NCI-H345 (cell line): Measurements from ENCODE around the gene DDX27.
"Not testable (repeated sequence)": the region's sequence is repeated elsewhere in the genome, so short reads cannot be mapped to it uniquely, and the experiment has no call there.

ENCODE experiments used
- DNase-seq: peaks from one replicate; lab custom pipeline; 2025; lab: John Stamatoyannopoulos, UW

DDX27 gene

DNA sequence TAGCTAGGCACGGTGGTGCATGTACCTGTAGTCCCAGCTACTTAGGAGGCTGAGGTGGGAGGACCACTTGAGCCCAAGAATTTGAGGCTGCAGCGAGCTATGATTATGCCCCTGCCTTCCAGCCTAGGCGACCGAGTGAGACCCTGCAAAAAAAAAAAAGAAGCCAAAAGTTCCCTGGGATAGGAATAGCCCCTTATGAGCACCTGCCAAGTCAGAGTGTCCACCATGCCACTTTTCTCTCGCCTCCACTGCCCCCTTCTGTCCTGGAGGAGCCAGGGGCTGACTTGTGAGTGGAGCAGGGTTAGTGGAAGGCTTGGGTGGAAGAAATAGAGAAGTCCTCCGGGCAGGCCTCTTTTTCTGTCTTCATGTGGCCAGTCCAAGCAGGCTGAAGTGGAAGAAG is 12.1 kb upstream of the DDX27 start:
- no peak for DNase-seq

DNA sequence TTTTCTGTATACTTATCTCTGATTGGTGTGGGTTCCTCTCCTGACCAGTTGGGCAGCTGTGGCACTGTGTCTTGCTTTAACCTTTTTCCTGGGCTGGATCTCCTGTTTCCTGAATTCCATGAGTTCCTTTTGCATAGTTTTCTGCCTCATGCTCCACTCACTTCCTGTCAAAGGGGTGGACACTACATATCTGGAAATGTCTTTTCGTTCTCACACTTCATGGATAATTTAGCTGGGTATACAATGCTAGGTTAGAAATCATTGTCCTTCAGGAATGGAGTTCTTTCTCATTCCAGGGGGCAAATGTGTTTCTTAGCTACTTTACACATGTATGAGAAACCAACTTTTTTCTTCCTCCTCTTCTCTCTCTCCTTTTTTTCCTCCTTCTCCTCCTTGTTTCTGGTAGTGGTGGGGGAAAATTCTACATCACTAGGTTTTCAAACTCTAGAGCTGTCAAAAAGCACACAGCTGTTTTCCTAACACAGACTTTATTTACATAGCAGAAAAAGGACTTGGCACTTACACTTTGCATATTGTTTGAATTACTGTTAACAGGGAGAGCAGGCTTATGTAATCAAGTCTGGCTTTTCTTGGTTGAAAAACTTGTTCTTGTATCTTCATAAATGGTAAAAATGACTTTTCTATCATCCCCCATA is 9.0 kb upstream of the DDX27 start:
- no peak for DNase-seq

DNA sequence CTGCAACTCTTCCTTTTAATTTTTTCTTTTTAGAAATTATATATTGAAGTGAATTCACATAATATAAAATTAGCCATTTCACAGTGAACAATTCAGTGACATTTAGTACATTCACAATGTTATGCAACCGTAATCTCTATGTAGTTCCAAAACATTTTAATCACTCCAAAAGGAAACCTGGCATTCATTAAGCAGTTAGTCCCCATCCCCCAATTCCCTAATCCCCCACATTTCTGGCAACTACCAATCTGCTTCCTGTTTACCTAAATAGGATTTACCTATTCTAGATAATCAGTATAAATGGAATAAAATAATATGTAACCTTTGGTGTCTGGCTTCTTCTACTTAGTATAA is 8.5 kb upstream of the DDX27 start:
- DNase-seq = no peak

DNA sequence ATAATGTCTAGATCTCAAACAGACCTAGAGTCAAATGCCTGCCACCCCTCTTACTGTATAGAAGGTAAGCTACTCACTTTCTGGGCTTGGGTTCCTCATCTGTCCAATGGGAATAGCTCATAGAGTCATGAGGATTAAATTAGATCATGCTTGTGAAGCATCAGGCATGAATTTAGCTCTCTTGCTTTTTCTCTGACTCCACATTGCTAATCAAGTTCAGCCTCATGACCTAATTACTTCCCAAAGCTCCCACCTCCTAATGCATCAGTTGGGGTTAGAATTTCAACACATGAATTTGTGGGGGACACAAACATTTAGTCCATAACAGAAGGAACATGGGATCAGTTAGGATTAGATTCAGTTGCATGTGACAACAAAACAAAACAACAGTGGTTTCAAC is 4.6 kb upstream of the DDX27 start:
- DNase-seq = no peak

DNA sequence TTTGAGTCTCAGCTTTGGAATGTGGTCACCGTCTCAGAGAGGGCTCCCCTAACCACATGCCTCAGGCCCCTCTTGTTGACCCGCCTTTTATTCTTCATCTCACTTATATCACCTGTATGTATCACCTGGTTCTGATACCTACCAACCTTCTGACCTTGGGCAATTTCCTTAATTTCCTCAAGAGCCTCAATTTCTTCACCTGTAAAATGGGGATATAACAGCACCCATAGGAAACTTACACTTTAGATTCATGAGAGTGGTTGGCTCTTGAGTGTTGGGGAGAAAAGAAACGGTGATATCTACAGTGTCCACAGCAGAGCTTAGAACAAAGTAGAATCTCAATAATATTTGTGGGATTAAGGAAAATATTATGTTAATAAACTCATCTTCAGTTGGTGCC is 4.0 kb upstream of the DDX27 start:
- DNase-seq = no peak

DNA sequence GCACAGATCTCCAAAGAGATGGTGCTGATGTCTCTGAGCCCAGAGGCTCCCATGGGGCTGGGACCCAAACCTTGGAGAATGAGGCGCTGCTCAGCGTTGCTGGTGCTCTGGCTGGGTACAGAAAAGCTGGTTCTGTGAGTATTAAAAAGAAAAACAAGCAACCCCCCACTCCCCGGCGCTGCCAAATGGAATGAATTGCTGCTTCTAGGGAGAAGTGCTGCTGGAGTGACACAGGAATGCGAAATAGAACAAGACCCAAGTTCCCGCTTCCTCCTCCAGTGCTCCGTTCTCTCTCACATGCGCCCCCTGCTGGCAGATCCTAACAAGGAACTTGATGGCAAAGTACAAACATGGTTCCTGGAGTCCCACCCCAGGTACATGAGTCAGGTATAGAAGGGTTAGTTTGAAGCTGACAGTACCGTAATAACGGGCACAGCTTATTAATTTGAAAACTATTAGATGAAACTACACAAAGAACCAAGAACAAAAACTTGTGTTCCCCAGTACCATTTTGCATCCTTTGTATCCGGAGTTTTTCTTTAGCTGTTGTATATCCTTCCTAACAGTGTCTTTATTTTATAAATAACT is 2.1 kb upstream of the DDX27 start:
- peak; percentile 86 for DNase-seq

DNA sequence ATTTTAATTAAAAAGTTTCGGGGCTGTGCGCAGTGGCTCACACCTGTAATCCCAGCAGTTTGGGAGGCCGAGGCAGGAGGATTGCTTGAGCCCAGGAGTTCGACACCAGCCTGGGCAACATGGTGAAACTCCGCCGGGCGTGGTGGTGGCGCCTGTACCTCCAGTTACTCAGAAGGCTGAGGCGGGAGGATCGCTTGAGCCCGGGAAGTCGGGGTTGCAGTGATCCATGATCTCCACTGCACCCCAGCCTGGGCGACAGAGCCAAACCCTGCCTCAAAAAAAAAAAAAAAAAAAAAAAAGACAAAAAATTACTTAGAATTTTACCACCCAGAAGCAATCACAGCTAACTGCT is 501 bp upstream of the DDX27 start:
- not testable (repeated sequence) for DNase-seq

DNA sequence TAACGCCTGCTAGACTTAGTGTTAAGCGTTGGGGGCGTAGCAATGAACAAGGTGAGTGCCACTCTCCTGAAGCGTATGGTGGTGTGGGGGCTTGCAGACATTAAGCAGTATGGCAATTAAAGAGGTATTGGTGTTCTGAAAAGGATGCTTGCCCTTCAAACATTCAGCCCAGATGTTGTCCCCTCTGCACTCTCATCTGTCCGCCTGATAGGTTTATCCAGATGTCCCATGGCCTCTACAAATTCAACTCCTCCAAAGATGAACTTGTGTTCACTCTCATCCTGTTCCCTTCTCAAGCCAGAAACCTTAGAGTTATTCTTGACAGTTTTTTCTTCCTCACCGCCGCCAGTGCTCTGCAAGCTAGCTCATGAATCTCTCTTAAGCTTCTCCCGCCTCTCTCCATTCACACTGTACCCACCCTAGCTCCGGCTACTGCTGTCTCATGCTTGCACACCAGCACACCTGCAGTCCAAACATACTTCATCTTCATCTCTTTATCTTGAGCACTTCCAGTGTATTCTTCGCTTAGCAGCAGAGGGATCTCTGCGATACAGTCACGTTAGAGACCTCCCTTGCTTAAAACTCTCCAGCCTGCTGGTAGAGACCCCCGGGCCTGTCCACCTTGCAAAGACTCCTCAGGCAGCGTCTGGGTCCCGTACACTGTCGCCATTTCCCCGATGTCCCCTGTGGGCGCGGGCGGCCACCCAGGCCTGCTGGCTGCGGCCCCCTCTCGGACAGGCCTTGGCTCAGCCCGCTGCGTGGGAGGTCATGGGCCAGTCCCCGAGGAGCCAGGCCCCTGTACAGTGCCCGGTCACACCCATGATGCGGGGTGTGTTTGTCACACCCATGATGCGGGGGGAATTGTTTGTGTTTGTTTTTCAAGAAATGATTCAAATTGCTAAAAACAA is 962 bp downstream of the DDX27 start:
- no peak for DNase-seq

DNA sequence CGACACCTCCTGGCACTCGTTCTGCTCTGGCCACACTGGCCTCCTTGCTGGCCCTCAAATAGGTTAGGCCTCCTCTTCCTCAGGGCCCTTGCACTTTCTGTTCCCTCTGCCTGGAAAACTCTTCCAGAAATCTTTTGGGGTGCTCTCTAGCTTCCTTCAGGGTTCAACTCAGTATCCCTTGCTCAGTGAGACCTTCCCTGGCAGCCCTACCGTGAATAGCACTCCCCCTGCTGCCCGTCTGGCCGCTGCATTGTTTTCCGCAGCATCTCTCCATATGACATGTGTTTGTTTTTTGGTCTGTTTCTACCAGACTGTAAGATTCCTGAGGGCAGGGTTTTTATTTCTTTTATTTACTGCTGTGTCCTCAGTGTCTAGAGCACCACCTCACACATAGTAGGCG is 6.7 kb downstream of the DDX27 start:
- no peak for DNase-seq

DNA sequence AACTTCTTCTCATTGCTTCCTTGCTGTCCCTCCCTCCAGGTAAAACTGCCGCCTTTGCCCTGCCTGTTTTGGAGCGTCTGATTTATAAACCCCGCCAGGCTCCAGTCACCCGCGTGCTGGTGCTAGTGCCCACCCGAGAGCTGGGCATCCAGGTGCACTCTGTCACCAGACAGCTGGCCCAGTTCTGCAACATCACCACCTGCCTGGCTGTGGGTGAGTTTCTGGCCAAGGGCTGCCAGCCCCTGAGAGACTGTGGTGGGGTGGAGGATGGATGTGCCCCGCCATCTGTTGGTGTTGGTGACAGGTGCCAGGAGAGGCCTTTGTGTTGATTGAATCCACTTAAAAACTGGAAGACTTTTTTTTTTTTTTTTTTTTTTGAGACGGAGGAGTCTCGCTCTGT is 9.5 kb downstream of the DDX27 start:
- peak; percentile 8 for DNase-seq

DNA sequence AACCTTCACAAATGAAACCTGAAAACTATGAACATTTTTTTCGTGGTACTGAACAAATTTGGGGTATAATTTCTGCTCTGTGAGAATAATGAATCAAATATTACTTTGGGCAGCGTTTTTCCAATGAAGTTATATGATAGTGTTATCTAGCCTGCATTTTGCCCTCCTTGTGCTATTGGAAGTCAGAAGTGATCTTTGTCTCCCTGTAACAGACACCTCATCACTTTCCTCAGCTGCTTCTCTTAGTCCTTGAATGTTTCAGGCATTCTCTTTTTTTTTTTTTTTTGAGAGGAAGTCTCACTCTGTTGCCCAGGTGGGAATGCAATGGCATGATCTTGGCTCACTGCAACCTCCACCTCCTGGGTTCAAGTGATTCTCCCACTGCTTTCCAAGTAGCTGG is 10.2 kb downstream of the DDX27 start:
- DNase-seq = no peak

DNA sequence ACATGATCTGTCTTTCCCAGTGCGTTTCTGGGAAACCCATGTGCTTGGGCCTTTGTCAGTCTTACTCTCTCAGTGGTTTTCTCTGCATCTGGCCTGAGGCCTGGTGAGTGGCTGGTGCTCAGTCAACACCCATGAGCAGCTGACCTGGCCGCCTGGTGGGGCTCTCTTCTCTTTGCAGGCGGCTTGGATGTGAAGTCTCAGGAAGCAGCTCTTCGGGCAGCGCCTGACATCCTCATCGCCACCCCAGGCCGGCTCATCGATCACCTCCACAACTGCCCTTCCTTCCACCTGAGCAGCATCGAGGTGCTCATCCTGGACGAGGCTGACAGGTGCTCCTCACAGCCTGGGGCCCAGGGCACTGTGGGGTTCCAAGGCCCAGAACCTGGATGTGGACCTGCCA is 10.8 kb downstream of the DDX27 start:
- DNase-seq = peak; percentile 67

DNA sequence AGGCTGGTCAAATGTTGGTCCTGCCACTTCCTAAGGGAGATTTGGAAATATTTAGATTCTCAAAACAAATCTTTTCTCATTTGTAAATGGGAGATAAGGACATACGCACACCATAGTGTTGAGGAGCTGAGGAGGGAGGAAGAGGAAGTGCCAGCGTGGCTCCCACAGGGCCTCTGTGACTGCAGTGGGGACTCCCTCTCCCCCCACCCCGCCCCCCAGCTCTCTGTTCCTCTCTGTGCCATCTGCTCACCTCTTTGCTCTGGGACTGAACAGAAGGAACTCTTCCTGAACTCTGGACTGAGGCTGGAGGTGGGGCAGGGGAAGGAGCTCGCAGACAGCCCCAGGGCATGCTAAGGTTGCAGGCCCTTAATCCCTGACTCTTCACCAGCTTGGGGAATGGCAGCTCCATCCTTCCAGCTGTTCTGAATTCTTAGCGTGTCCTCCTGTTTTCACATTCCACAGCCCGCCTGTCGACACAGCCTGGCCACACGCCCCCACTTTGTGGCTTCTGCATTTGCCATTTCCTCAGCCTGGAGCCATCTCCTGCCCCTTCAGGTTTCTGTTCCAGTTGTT is 11.4 kb downstream of the DDX27 start:
- DNase-seq = no peak

DNA sequence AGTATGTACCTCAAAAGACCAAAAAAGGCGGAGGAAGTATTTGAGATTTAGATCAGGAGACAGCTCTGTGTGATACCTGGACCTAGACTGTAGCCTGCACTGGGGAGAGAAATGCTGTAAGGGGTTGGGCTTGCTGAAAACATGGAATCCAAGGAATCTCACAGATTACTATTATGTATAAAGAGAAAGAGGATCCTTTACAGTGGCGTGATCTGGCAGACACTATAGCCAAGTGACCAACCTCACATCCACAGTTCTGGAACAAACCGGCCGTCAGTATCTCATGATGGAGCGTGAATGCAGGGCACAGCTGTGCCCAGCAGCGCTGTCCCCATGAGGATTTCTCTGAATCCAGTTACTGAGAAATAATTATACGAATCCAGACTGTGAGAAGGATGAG is 12.3 kb downstream of the DDX27 start:
- no peak for DNase-seq

DNA sequence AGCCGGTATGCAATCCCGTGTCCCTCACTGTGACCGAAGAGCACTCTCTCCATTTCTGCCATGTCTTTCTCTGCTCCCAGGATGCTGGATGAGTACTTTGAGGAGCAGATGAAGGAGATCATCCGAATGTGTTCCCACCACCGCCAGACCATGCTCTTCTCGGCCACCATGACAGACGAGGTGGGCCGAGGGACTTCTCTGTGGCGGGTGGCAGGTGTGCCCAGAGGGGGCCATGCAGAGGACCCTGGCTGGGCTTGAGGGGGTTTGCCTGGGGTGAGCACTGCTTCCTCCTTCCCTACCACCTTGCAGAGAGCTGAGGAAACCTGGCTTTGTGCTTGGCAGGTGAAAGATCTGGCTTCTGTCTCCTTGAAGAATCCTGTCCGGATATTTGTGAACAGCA is 14.0 kb downstream of the DDX27 start:
- DNase-seq = no peak

DNA sequence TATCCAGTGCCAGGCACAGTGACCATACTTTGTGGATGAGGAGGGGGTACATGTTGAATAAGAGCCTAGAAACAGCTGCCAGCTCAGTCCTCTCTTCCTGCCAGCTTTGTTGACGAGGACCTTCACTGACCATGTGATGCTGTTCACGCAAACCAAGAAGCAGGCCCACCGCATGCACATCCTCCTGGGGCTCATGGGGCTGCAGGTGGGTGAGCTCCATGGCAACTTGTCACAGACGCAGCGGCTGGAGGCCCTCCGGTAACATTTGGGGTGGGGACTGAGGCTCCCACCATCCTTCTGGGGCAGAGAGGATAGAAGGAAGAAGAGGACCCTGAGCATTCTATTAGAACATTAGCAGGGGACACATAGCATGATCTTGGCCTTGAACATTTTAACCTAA is 15.6 kb downstream of the DDX27 start:
- no peak for DNase-seq

DNA sequence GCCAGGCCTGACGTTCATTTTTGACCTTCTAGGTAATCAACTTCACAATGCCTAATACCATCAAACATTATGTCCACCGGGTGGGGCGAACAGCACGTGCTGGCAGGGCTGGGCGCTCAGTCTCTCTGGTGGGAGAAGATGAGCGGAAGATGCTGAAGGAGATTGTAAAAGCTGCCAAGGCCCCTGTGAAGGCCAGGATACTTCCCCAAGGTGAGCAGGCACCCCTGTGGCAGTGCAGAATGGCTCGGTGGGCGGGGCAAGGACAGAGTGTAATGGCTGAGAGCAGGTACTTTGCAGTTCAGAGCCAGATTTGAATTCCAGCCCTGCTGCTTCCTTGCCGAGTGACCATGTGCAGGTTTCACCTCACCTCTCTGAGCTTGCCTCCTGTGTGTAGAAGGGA is 17.1 kb downstream of the DDX27 start:
- DNase-seq = no peak

DNA sequence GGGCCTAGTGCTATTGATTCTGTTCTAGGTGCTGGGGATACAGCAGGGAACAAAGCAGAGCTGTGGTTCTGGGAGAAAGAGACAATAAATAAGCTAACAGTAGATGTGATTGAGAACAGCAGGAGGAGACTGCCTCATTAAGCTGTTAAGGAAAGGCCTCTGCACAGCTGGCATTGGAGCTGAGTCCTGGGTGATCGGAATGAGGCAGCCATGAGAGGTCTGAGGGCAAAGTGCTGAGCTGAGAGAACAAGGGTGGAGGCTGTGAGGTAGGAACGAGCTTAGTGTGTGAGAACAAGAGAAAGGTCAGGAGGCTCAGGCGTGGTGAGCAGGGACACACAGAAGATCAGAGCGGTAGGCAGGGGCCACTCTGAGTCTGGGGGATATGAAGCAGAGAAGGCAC is 18.3 kb downstream of the DDX27 start:
- DNase-seq = no peak

DNA sequence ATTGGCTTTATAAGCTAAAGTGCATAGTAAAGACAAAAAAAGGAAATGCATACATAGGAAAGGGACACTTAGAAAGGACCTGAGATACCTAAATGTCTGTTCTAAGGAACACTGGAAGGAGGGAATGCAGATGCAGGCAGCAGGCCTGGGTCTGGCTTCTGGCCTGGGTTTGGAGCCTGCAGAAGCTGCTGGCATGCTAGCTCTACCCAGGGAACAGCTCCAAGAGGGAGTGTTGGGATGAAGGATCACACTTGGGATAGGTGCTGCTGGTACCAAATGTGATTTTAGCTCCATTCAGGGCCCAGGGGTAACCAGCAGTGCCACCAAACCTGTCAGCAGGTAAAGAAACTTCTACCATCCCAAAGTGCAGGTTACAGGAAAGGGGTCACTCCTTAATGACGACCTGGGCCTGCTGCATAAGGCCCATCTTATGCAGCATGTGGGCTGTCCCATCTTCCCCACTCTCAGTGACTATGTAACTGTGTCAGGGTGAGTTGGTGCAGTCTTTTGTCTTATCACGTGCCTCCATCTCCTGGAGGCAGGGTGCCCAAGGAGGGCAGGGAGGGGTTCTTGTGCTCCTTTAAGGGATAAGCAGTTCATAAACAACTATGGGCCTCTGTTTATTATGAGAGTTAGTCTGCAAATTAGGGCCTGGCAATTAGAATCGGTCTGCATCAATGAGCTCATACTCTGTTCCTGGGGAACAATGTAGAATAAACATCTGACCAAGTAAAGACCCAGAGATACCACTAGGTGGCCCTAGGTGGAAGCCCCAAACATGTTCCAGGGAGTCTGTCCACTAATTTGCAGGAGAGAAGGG is 26.9 kb downstream of the DDX27 start:
- peak; percentile 36 for DNase-seq

DNA sequence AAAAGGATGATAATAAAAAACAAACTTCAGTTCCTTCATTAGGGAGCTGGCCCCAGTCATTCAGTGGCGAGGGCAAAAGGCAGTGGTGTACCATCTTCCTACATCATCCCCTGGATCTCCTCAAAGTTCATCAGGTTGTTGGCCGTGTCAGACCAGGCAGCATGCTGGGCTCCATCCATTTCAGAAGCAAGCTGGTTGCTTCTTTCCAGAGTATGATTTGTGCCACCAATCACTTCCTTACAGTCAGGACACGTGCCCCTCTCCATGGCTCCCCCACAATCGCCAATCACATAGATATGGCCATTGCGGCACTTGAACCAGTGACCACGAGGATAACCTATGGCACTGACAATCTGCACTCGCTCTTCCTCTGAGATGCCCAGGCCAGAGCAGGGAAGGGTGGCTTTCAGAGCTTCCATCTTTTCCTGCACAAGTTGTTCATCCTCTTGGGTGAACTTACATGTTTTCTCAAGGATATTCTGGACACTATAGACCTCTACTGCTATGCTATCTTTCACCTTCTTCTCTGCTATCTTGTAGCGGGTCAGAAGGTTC is 28.0 kb downstream of the DDX27 start:
- no peak for DNase-seq

DNA sequence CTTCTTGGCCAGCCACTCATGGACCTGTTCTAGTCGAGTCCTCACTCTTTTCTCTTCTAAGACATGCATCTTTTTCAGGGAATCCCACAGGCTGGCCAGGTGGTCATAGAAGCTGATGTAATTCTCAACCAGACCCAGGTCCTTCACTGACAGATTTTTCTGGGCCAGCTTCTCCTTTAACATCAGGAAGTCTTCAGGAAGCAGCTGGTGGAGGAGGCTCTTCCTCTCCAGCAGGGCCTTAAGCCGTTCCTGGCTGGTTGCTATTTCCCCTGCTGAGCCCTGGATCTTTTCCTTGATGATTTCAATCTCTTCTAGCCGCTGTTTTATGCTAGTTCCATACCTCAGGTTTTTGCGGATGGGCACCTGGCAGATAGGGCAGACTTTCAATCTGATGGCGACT is 28.6 kb downstream of the DDX27 start:
- no peak for DNase-seq

DNA sequence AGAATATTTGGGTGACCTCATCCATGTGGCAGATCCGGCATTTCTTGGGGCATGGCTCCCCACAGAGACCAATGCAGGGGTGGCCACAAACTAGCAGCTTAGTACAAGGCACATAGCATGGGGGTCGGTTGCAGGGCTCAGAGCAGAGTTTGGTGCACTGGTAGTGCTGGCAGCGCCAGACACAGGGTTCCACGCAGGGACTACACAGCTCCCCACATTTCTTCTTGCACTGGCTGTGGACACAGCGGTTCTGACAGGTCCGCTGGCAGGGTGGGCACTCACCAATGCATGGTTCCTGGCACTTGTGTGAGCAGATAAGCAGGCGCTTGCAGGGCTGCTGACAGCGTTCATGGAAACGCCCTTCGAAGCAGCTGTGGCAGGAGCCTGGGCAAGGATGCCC is 29.1 kb downstream of the DDX27 start:
- DNase-seq = no peak
